Posterior cingulate gyrus (tissue), 11 donors: ENCODE data around the gene RBM43.

ENCODE experiments used
- DNase-seq, 10 donors: peaks; one replicate each; pipeline versions ENCODE4 v3.0.0 to v3.0.0-alpha.2; 2020 to 2021; ENCODE audit warnings: mixed read lengths in 3 of 10
- intact Hi-C: fragments of 100-400 bp; cut with DNase I; formaldehyde crosslinking; loops from one replicate; pipeline ENCODE4 v1.15.1; 2023

RBM43 gene

GRCh38 chr2:151269798-151270568, 8.3 kb upstream of the RBM43 start:
- intact Hi-C loops: loop anchor here (10.0 kb wide), 1 partner anchor 145 kb away; no protein-coding TSS in a partner anchor

GRCh38 chr2:151268085-151268484, 6.4 kb upstream of the RBM43 start:
- DNase-seq: no peak
- intact Hi-C loops: loop anchor here (10.0 kb wide), 1 partner anchor 147 kb away; no protein-coding TSS in a partner anchor

More at GRCh38 chr2:151269798-151270568, 8.3 kb upstream of the RBM43 start:
- no peak for DNase-seq

- intact Hi-C loops: loop anchor here (10.0 kb wide), 1 partner anchor 147 kb away; no protein-coding TSS in a partner anchor
Measured at GRCh38 chr2:151267537-151267936, 5.9 kb upstream of the RBM43 start.

GRCh38 chr2:151265991-151266390, 4.3 kb upstream of the RBM43 start:
- intact Hi-C loops: loop anchor here (10.0 kb wide), 1 partner anchor 149 kb away; no protein-coding TSS in a partner anchor
- no peak for DNase-seq

More at GRCh38 chr2:151267537-151267936, 5.9 kb upstream of the RBM43 start:
- DNase-seq: no peak

GRCh38 chr2:151264157-151264825, 2.6 kb upstream of the RBM43 start:
- no peak for DNase-seq
- intact Hi-C loops: loop anchor here (10.0 kb wide), 1 partner anchor 151 kb away; no protein-coding TSS in a partner anchor

GRCh38 chr2:151262629-151263028, 966 bp upstream of the RBM43 start:
- intact Hi-C loops: loop anchor here (10.0 kb wide), 1 partner anchor 152 kb away; no protein-coding TSS in a partner anchor
- DNase-seq: no peak

GRCh38 chr2:151261977-151262291, 271 bp upstream of the RBM43 start:
- intact Hi-C loops: loop anchor here (10.0 kb wide), 1 partner anchor 153 kb away; no protein-coding TSS in a partner anchor
- DNase-seq: no peak

- no peak for DNase-seq
Measured at GRCh38 chr2:151260573-151261230, 961 bp downstream of the RBM43 start.

GRCh38 chr2:151258121-151258520, 3.5 kb downstream of the RBM43 start:
- no peak for DNase-seq
- intact Hi-C loops: no loop called here

More at GRCh38 chr2:151260573-151261230, 961 bp downstream of the RBM43 start:
- intact Hi-C loops: loop anchor here (10.0 kb wide), 1 partner anchor 154 kb away; no protein-coding TSS in a partner anchor

GRCh38 chr2:151252646-151253045, 9.0 kb downstream of the RBM43 start:
- intact Hi-C loops: no loop called here

GRCh38 chr2:151251012-151251411, 10.7 kb downstream of the RBM43 start:
- DNase-seq: no peak
- intact Hi-C loops: no loop called here

More at GRCh38 chr2:151252646-151253045, 9.0 kb downstream of the RBM43 start:
- no peak for DNase-seq

- DNase-seq: no peak
- intact Hi-C loops: no loop called here
Measured at GRCh38 chr2:151247432-151247831, 14.2 kb downstream of the RBM43 start.

- no peak for DNase-seq
- intact Hi-C loops: no loop called here
Measured at GRCh38 chr2:151246152-151246551, 15.5 kb downstream of the RBM43 start.

- DNase-seq: no peak
- intact Hi-C loops: no loop called here
Measured at GRCh38 chr2:151243468-151243867, 18.2 kb downstream of the RBM43 start.

GRCh38 chr2:151241224-151241623, 20.4 kb downstream of the RBM43 start:
- DNase-seq: no peak
- intact Hi-C loops: no loop called here

- intact Hi-C loops: no loop called here
- DNase-seq: no peak
Measured at GRCh38 chr2:151240433-151240832, 21.2 kb downstream of the RBM43 start.

GRCh38 chr2:151239624-151240023, 22.0 kb downstream of the RBM43 start:
- intact Hi-C loops: loop anchor here (2.0 kb wide), 1 partner anchor 1643 kb away; no protein-coding TSS in a partner anchor
- no peak for DNase-seq

- DNase-seq: peak in 7 of 10 donors; percentile 21 to 88 (median 44)
Measured at GRCh38 chr2:151238527-151239487, 22.9 kb downstream of the RBM43 start.

GRCh38 chr2:151237422-151238025, 24.1 kb downstream of the RBM43 start:
- intact Hi-C loops: loop anchor here (2.0 kb wide), 1 partner anchor 1641 kb away; no protein-coding TSS in a partner anchor
- no peak for DNase-seq

More at GRCh38 chr2:151238527-151239487, 22.9 kb downstream of the RBM43 start:
- intact Hi-C loops: loop anchor here (2.0 kb wide), 1 partner anchor 1642 kb away; no protein-coding TSS in a partner anchor
